GM20000 (cell line): ENCODE measurements around the gene STX8.
"Not testable (repeated sequence)": the region's sequence is repeated elsewhere in the genome, so short reads cannot be mapped to it uniquely, and the experiment has no call there.

Source experiments
- DNase-seq: peaks from one replicate; pipeline ENCODE4 v3.0.0; 2012; ENCODE audit warnings: low spot score
- TF ChIP-seq, protein P1 (sequence below): IDR thresholded peaks from 2 replicates; pipeline ENCODE4 v1.5.1; 2012; ENCODE audit warnings: mild to moderate bottlenecking, control low read depth; ENCODE audit errors: extremely low read depth, missing control alignments

STX8 gene

DNA sequence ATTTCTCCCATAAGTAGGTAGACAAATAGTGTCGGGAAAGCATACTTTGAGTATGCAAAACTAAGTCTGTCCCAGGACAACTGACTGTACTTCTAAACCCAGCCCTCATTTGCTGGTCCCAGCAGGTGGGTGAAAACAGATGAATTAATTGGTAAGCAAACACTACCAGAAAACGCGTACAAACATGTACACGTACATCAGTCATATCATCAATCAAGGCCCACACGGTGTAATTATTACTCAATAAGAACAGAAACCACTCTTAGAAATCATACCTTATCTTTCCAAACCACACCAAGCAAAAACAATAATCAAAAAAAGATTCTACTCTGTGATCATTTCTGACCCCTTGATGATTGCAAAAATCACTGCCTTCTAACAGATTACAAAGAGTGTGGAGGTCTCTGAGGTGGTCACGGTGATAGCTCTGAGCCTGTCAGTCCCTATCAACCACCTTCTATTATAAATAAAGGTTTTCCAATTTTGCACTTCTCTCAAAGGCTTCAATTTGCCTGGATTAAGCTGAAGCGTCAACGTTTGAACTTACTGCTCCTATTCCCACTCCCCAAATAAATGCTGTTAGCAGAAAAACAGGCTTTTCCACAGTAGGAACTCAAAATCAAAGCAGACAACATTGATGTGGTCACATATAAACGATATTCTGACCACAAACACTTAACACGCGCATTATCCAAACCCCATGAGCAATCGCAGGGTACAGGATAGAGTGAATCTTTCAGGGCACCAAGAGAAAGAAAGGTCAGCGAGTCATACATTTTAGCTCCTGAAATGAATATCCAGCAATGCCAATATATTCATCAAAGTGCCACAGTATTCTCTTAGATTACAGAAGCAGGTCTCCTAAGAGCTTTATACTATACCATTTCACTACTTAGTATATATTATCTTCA is 211.9 kb downstream of the STX8 start:
- TF ChIP-seq, protein P1, sequence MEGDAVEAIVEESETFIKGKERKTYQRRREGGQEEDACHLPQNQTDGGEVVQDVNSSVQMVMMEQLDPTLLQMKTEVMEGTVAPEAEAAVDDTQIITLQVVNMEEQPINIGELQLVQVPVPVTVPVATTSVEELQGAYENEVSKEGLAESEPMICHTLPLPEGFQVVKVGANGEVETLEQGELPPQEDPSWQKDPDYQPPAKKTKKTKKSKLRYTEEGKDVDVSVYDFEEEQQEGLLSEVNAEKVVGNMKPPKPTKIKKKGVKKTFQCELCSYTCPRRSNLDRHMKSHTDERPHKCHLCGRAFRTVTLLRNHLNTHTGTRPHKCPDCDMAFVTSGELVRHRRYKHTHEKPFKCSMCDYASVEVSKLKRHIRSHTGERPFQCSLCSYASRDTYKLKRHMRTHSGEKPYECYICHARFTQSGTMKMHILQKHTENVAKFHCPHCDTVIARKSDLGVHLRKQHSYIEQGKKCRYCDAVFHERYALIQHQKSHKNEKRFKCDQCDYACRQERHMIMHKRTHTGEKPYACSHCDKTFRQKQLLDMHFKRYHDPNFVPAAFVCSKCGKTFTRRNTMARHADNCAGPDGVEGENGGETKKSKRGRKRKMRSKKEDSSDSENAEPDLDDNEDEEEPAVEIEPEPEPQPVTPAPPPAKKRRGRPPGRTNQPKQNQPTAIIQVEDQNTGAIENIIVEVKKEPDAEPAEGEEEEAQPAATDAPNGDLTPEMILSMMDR, result no peak
- no peak for DNase-seq

GRCh38 chr17:9361188-9361955 is 214.2 kb downstream of the STX8 start:
- TF ChIP-seq, protein P1, result no peak
- DNase-seq, result no peak

DNA sequence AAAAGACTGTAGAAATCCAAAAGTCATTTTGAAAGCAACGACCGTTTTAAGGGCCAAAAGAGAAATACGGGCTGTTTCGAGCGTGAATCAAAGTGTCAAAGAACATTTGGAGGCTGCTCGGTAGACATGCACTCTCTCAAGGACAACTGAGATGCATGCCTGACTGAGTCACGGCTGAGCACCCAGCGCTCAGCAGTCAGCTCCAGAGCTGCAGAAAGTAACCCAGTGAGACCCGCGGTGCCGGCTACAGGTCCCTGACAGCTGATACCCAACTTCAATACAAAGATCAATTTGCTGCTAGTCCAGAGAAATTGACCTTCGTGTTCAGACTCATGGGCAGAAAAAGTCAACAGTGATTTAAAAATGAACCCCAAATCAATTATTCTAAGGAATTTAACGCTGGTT is 214.9 kb downstream of the STX8 start:
- DNase-seq, result no peak
- TF ChIP-seq, protein P1, result no peak

DNA sequence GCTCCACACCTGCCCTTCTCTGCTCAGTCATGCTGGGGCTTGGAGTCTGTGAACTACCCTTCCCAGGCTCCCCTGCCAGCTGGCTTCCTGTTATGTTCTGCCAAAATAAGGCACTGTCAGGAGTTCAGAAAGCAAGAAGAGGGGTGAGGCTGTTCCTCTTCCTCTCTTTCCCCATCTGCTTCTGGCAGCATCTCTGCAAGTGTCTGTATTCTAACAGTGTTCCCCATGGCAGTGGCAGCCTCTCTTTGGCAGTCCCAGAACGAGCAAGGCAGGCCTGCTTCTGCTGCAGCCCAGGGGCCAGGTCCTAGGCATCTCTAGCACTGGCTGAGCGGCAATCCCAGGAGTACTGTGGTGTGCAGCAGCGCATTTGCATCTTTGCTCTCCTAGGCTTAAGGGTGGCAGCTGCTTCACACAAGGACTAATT is 219.1 kb downstream of the STX8 start:
- no peak for DNase-seq
- TF ChIP-seq, protein P1, result no peak

- TF ChIP-seq, protein P1, result no peak
- DNase-seq, result no peak
These were observed 219.8 kb downstream of the STX8 start for GRCh38 chr17:9355846-9356245.

DNA sequence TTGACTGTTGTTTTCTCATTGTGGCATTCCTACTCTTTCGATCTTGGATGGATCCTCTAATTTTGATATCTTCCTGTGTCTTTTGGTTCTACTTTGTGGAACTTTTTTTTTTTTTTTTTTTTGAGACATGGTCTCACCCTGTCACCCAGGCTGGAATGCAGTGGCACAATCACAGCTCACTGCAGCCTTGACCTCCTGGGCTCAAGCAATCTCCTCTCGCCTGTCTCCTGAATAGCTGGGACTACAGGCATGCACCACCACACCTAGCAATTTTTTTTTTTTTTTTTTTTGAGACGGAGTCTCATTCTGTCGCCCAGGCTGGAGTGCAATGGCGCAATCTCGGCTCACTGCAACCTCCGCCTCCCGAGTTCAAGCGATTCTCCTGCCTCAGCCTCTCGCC is 220.4 kb downstream of the STX8 start:
- DNase-seq, result not testable (repeated sequence)

- TF ChIP-seq, protein P1, result no peak
- no peak for DNase-seq
These were observed 225.5 kb downstream of the STX8 start for GRCh38 chr17:9350080-9350479.
